Gastrocnemius medialis (tissue), 4 donors: ENCODE measurements around the gene CADPS. TPM values are rescaled to one million over a fixed set of nuclear protein-coding genes. Genes with fewer than 3 reads are reported as not detected.

Experiments used
- ATAC-seq, 2 donors: fragments of 150-250 bp; one replicate each; pipeline ENCODE4 v1.9.1; 2016
- DNase-seq, 2 donors: peaks; one replicate each; pipeline ENCODE4 v3.0.0-alpha.2; 2019
- H3K27ac ChIP-seq, 4 donors: fragments of 200-600 bp; sonication (generic); 1 replicate in 1 of 4; 2 replicates in 3 of 4; pipeline ENCODE4 v1.5.1; 2016 to 2018; ENCODE audit warnings: mild to moderate bottlenecking in 2 of 4, moderate library complexity in 1 of 4
- H3K27me3 ChIP-seq, 3 donors: fragments of 200-600 bp; sonication (generic) in 2 of 3; 1 replicate in 1 of 3; 2 replicates in 2 of 3; pipeline versions ENCODE4 v1.5.1 to v1.6.0; 2016 to 2019; ENCODE audit warnings: mild to moderate bottlenecking in 1 of 3, moderate library complexity in 1 of 3
- H3K36me3 ChIP-seq, 2 donors: fragments of 200-600 bp; sonication (generic) in 1 of 2; one replicate each; pipeline ENCODE4 v1.5.1; 2017 to 2018
- H3K4me1 ChIP-seq, 2 donors: fragments of 200-600 bp; sonication (generic) in 1 of 2; one replicate each; pipeline ENCODE4 v1.5.1; 2016 to 2017; ENCODE audit warnings: mild to moderate bottlenecking in 2 of 2
- H3K4me3 ChIP-seq, 4 donors: fragments of 200-600 bp; sonication (generic) in 3 of 4; 1 replicate in 1 of 4; 2 replicates in 3 of 4; pipeline ENCODE4 v1.5.1; 2016 to 2019; ENCODE audit warnings: mild to moderate bottlenecking in 2 of 4
- H3K9me3 ChIP-seq, 3 donors: fragments of 200-600 bp; sonication (generic) in 2 of 3; 1 replicate in 1 of 3; 2 replicates in 2 of 3; pipeline ENCODE4 v1.5.1; 2016 to 2019
- POLR2A ChIP-seq, 2 donors: fragments of 450-650 bp; IDR thresholded peaks; one replicate each; pipeline ENCODE4 v1.6.1; 2017; ENCODE audit warnings: antibody characterized with exemption in 2 of 2, mild to moderate bottlenecking in 2 of 2, moderate library complexity in 2 of 2
- in situ Hi-C, 4 donors: fragments of 200-750 bp; cut with MboI; loops; one replicate each; pipeline versions ENCODE4 v1.15.0 to v1.8.0; 2017; ENCODE audit warnings: low sequenced_read_pairs in 4 of 4
- intact Hi-C: fragments of 100-400 bp; cut with DNase I; formaldehyde crosslinking; loops from one replicate; pipeline ENCODE4 v1.15.1; 2023; ENCODE audit warnings: low total_unique reads
- total RNA-seq, 4 donors: library from RNA; depleted of rRNA; stranded (reverse); fragments of >200 nt; gene quantifications; one replicate each; pipeline versions ENCODE4 v1.1.0 to v1.2.3, GENCODE V29; 2016
- TF ChIP-seq, protein P1 (sequence below), 5 experiments: fragments of 450-650 bp in 3 of 5; fragments of 200-600 bp in 2 of 5; sonication (generic) in 2 of 5; IDR thresholded peaks in 4 of 5; conservative IDR thresholded peaks in 1 of 5; 1 replicate in 4 of 5; 2 replicates in 1 of 5; pipeline ENCODE4 v1.5.1; 2016 to 2019; ENCODE audit warnings: antibody characterized with exemption in 5 of 5, mild to moderate bottlenecking in 3 of 5, moderate library complexity in 3 of 5

Gene CADPS
- total RNA-seq, 4 donors from 2014 or later = 2.1 TPM; not detected in 3

DNA sequence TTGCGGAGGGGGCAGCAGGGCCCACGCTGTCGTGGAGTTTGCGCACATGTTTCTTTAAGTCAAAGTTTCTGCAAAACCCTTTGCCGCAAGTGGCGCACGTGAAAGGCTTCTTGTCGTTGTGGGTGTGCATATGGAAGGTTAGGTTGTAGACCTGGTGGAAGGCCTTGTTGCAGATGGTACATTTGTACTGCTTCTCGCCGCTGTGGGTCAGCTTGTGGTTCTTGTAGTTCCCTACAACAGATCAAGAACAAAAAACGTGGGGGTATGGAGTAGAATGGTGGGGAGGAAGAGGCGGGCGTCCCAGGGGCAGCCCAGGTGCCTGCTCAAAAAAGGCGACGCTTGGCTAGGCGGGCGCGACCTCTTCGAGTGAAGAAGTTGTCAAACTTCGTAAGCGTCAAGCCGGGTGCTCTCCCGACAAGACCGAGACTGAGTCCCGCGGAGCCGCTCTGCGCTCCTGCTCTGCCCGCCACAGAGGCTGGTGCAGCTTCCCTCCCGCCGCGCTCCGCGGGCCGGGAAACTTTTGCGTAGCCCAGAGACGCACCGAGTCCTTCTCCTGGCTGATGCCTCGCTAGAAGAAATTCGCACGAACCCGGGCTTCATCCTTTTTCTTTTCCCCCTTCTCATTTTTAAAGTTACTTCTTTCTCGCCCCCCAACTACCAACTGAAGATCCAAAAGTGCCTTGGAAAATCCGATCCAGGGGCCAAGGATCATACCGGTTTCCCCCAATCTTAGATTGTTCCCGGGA is 504.9 kb downstream of the CADPS start:
- no peak for DNase-seq
- no peak for ATAC-seq
- no peaks in the 10 kb centered on the region for H3K9me3 ChIP-seq
- no peak for TF ChIP-seq POLR2A (IDR thresholded peaks at IDR 0.05)
- TF ChIP-seq, protein P1, sequence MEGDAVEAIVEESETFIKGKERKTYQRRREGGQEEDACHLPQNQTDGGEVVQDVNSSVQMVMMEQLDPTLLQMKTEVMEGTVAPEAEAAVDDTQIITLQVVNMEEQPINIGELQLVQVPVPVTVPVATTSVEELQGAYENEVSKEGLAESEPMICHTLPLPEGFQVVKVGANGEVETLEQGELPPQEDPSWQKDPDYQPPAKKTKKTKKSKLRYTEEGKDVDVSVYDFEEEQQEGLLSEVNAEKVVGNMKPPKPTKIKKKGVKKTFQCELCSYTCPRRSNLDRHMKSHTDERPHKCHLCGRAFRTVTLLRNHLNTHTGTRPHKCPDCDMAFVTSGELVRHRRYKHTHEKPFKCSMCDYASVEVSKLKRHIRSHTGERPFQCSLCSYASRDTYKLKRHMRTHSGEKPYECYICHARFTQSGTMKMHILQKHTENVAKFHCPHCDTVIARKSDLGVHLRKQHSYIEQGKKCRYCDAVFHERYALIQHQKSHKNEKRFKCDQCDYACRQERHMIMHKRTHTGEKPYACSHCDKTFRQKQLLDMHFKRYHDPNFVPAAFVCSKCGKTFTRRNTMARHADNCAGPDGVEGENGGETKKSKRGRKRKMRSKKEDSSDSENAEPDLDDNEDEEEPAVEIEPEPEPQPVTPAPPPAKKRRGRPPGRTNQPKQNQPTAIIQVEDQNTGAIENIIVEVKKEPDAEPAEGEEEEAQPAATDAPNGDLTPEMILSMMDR (IDR thresholded peaks at IDR 0.05 in 4 of 5, conservative IDR thresholded peaks at IDR 0.05 in 1 of 5) = no peak
- H3K36me3 ChIP-seq = no peaks in the 10 kb centered on the region
- no peak overlapping the region for H3K27ac ChIP-seq
- H3K4me1 ChIP-seq = peaks cover 25 to 36% of the 10 kb centered on the region in 2 donors
- peak overlapping the region in 1 of 4 donors; percentile 22 for H3K4me3 ChIP-seq
- in situ Hi-C loops = no loop called here
- intact Hi-C loops = no loop called here
- peaks cover 94 to 96% (median 94%) of the 10 kb centered on the region in 3 donors for H3K27me3 ChIP-seq

DNA sequence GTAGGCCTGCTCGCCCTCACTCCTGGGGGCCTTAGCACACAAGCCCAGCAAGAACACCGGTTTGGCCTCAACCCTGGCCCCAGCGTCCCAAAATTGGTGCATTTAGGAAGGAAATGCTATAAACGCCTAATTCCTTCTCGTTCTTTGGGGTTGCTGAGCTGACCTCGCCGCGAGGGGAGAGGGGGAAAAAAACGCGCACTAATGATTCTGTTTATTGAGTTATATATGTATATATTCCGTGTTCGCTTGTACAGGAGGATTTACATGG is 505.8 kb downstream of the CADPS start:
- in situ Hi-C loops = no loop called here
- no peak overlapping the region for H3K27ac ChIP-seq

DNA sequence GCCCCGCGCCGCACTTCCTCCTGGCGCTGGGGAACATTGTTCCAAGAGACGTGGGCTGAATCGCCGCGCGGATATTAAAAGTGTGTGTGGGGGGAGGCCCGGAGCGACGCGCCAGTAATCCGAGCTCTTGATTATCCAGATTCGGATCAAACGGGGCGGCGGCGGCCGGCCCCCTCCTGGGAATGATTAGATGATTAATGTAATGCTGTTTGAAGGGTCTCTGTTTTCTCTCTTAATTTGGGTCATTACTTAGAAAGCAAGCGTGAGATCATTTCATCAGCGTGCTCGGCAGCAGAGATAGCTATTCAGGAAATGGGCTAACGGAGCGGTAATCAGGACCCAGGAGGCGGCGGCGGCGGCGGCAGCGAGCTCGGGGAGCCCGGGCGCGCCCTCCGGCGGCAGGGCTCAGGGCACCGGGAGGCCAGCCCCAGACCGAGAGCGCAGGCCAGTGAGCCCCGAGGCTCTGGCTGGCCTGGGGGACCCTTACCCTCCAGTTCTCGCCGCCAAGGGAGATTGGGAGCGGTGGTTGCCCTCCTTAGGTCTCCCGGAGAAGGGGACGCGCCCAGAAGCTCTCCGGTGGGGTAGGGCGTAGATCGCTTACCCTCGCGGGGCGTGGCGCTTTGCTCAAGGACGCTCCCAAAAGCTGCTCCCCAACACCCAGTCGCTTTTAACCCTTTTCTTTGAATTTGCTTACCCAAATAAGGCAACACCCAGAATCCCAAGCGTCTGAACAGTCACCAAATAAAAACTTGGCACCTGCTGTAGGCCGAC is 506.3 kb downstream of the CADPS start:
- no peak for ATAC-seq
- Histone ChIP-seq H3K4me1 (peaks cover 22 to 28% of the 10 kb centered on the region in 2 donors), H3K36me3 (no peaks in the 10 kb centered on the region), H3K4me3 (peak overlapping the region; percentile 31 to 56 (median 38)), H3K27me3 (peaks cover 84 to 93% (median 87%) of the 10 kb centered on the region in 3 donors), H3K9me3 (no peaks in the 10 kb centered on the region), H3K27ac (no peak overlapping the region)
- TF ChIP-seq, protein P1 (IDR thresholded peaks at IDR 0.05 in 4 of 5, conservative IDR thresholded peaks at IDR 0.05 in 1 of 5) = no peak
- TF ChIP-seq POLR2A (IDR thresholded peaks at IDR 0.05) = no peak
- in situ Hi-C loops (no loop called here), intact Hi-C loops (no loop called here)
- DNase-seq = no peak

More for the DNA sequence above, 505.8 kb downstream of the CADPS start:
- Histone ChIP-seq H3K4me3 (peak overlapping the region; percentile 31 to 56 (median 38)), H3K36me3 (no peaks in the 10 kb centered on the region), H3K9me3 (no peaks in the 10 kb centered on the region), H3K4me1 (peaks cover 23 to 33% of the 10 kb centered on the region in 2 donors), H3K27me3 (peaks cover 89 to 95% (median 92%) of the 10 kb centered on the region in 3 donors)
- no peak for ATAC-seq
- TF ChIP-seq, protein P1 (IDR thresholded peaks at IDR 0.05 in 4 of 5, conservative IDR thresholded peaks at IDR 0.05 in 1 of 5) = no peak
- no peak for TF ChIP-seq POLR2A (IDR thresholded peaks at IDR 0.05)
- DNase-seq = no peak
- intact Hi-C loops = no loop called here

DNA sequence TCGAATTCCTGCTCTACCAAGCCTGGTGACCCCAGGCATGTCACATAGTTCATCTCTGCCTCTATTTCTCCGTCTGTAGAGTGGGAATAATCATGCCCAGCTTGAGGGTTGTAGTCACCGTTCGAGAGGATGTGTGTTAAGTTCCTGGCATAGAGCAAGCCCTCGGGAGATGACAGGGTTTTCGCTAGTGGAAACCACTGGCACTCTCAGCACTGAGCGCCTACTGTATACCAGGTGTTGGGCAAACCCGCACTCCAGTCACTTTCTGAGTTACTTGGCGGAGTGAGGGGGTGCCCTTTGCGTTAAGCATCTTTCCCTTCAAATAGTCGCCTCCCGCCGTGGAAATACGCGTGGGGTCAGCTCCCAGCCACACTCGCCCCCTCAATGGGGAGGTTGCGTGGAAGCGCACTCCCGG is 506.9 kb downstream of the CADPS start:
- peaks cover 19 to 22% of the 10 kb centered on the region in 2 donors for H3K4me1 ChIP-seq
- TF ChIP-seq, protein P1 (IDR thresholded peaks at IDR 0.05 in 4 of 5, conservative IDR thresholded peaks at IDR 0.05 in 1 of 5) = no peak
- no peak for TF ChIP-seq POLR2A (IDR thresholded peaks at IDR 0.05)
- no peak for ATAC-seq
- H3K36me3 ChIP-seq = no peaks in the 10 kb centered on the region
- in situ Hi-C loops = no loop called here
- no peaks in the 10 kb centered on the region for H3K9me3 ChIP-seq
- peaks cover 79 to 89% (median 81%) of the 10 kb centered on the region in 3 donors for H3K27me3 ChIP-seq
- H3K27ac ChIP-seq = no peak overlapping the region
- DNase-seq = no peak
- intact Hi-C loops = no loop called here
- peak overlapping the region in 1 of 4 donors; percentile 56 for H3K4me3 ChIP-seq
